ENCODE measurements around the gene ARX.

ARX gene

GRCh38 chrX:25016361-25016671 is 551 bp upstream of the ARX start:
- DNase-seq = no peak

- DNase-seq = no peak
These were observed 1.4 kb downstream of the ARX start for GRCh38 chrX:25014366-25014838.

GRCh38 chrX:25013632-25014365 is 2.0 kb downstream of the ARX start:
- DNase-seq = no peak

- no peak for DNase-seq
These were observed 2.8 kb downstream of the ARX start for GRCh38 chrX:25012793-25013631.

GRCh38 chrX:25012433-25012735 is 3.4 kb downstream of the ARX start:
- no peak for DNase-seq

- DNase-seq = no peak
These were observed 4.0 kb downstream of the ARX start for GRCh38 chrX:25011589-25012432.

GRCh38 chrX:25010784-25011588 is 4.8 kb downstream of the ARX start:
- no peak for DNase-seq

- no peak for DNase-seq
These were observed 6.4 kb downstream of the ARX start for GRCh38 chrX:25009407-25009806.

GRCh38 chrX:25007059-25008053 is 8.4 kb downstream of the ARX start:
- no peak for DNase-seq

GRCh38 chrX:25006586-25007058 is 9.1 kb downstream of the ARX start:
- no peak for DNase-seq

- DNase-seq = no peak
These were observed 10.2 kb downstream of the ARX start for GRCh38 chrX:25005382-25006185.

GRCh38 chrX:25005034-25005381 is 10.8 kb downstream of the ARX start:
- no peak for DNase-seq

GRCh38 chrX:25004485-25005032 is 11.2 kb downstream of the ARX start:
- DNase-seq = no peak

GRCh38 chrX:25004040-25004439 is 11.7 kb downstream of the ARX start:
- DNase-seq = no peak

- DNase-seq = no peak
These were observed 12.5 kb downstream of the ARX start for GRCh38 chrX:25003066-25003849.

GRCh38 chrX:25002661-25003020 is 13.1 kb downstream of the ARX start:
- DNase-seq = no peak

- no peak for DNase-seq
These were observed 13.7 kb downstream of the ARX start for GRCh38 chrX:25001808-25002660.

GRCh38 chrX:24999511-24999910 is 16.3 kb downstream of the ARX start:
- DNase-seq = no peak
